HCT116 (cell line): ENCODE measurements around the gene HHIPL1. TPM values are rescaled to one million over a fixed set of nuclear protein-coding genes. Genes with fewer than 3 reads are reported as not detected.

ENCODE experiments used
- ATAC-seq: fragments of 200-7000 bp; cut with Tn5 transposase; 2 replicates; pipeline ENCODE4 v1.9.1; 2020; ENCODE audit warnings: mild to moderate bottlenecking, moderate library complexity
- BruUV-seq: library from RNA; stranded (reverse); fragments of 400-500 nt; replicated peaks from 2 replicates; lab custom pipeline; 2021; lab: Mats Ljungman, UMichigan
- CTCF ChIA-PET: fragments of 300-600 bp; sonication (Branson Sonifier 250); formaldehyde crosslinking; loops from one replicate; lab custom pipeline; 2021; ENCODE audit warnings: antibody characterized with exemption; lab: Charles Lee
- POLR2A ChIA-PET: fragments of 300-600, 350-600 bp; sonication (Branson Sonifier 250); formaldehyde crosslinking; loops from one replicate; lab custom pipeline; 2021; ENCODE audit warnings: antibody characterized with exemption; lab: Charles Lee
- RAD21 ChIA-PET, 2 experiments: fragments of 300-600 bp; sonication (Branson Sonifier 250); formaldehyde crosslinking; loops; one replicate each; lab custom pipeline; 2023; ENCODE audit warnings: low total read pairs in 2 of 2; ENCODE audit not compliant: uncharacterized antibody in 2 of 2, unreplicated experiment in 2 of 2, low non-redundant PET in 1 of 2; lab: Charles Lee
- DNase-seq: peaks from one replicate; pipeline ENCODE4 v3.0.0-alpha.2; 2010; ENCODE audit warnings: low read depth, low spot score
- H2AFZ ChIP-seq: fragments of 200-600 bp; shearing (Covaris generic), sonication (generic); 2 replicates; pipeline ENCODE4 v1.6.1; 2017; ENCODE audit warnings: low read depth, mixed run types, mixed read lengths, antibody characterized with exemption, low read length; ENCODE audit not compliant: poor library complexity, severe bottlenecking
- H3K27ac ChIP-seq: 2 replicates; pipeline ENCODE4 v1.5.1; 2012; ENCODE audit warnings: low read depth, low read length
- H3K27me3 ChIP-seq: fragments of 200-600 bp; sonication (generic); 2 replicates; pipeline ENCODE4 v1.6.1; 2016; ENCODE audit warnings: mixed run types, low read length, mixed read lengths; ENCODE audit not compliant: insufficient read depth
- H3K36me3 ChIP-seq, 2 experiments: fragments of 200-500 bp in 1 of 2; fragments of 200-600 bp in 1 of 2; sonication (Bioruptor generic) in 1 of 2; sonication (generic) in 1 of 2; 2 replicates each; pipeline versions ENCODE4 v1.5.1 to v1.6.1; 2014 to 2016; ENCODE audit warnings: low read length in 2 of 2, inconsistent platforms in 1 of 2, mixed read lengths in 1 of 2, mixed run types in 1 of 2; ENCODE audit not compliant: insufficient read depth in 2 of 2, control insufficient read depth in 1 of 2
- H3K4me1 ChIP-seq, 2 experiments: fragments of 200-600 bp in 1 of 2; sonication (generic) in 1 of 2; 2 replicates each; pipeline versions ENCODE4 v1.5.1 to v1.6.1; 2012 to 2017; ENCODE audit warnings: low read length in 2 of 2, inconsistent platforms in 1 of 2, mild to moderate bottlenecking in 1 of 2, mixed read lengths in 1 of 2, mixed run types in 1 of 2, moderate library complexity in 1 of 2; ENCODE audit not compliant: insufficient read depth in 2 of 2, control insufficient read depth in 1 of 2
- H3K4me2 ChIP-seq: fragments of 200-600 bp; sonication (generic); 2 replicates; pipeline ENCODE4 v1.6.1; 2017; ENCODE audit warnings: mixed run types, low read length, mixed read lengths
- H3K4me3 ChIP-seq, 2 experiments: fragments of 200-600 bp in 1 of 2; sonication (generic) in 1 of 2; replicated peaks in 1 of 2; 2 replicates each; pipeline ENCODE4 v1.5.1; 2011 to 2016; ENCODE audit warnings: low read length in 2 of 2, control low read depth in 1 of 2, low read depth in 1 of 2, mild to moderate bottlenecking in 1 of 2, mixed read lengths in 1 of 2, mixed run types in 1 of 2
- H3K79me2 ChIP-seq: fragments of 200-600 bp; sonication (generic); 2 replicates; pipeline ENCODE4 v1.6.1; 2017; ENCODE audit warnings: mild to moderate bottlenecking, mixed run types, low read length, moderate library complexity, mixed read lengths; ENCODE audit not compliant: insufficient read depth
- H3K9ac ChIP-seq: fragments of 200-600 bp; sonication (generic); 2 replicates; pipeline ENCODE4 v1.6.1; 2016; ENCODE audit warnings: low read length, mixed read lengths
- H3K9me2 ChIP-seq: fragments of 200-600 bp; sonication (generic), shearing (Covaris generic); 2 replicates; pipeline ENCODE4 v1.6.1; 2017; ENCODE audit warnings: mixed run types, mild to moderate bottlenecking, moderate library complexity; ENCODE audit not compliant: insufficient read depth
- H3K9me3 ChIP-seq, 2 experiments: fragments of 200-500 bp in 1 of 2; fragments of 200-600 bp in 1 of 2; sonication (Bioruptor generic) in 1 of 2; sonication (generic) in 1 of 2; 2 replicates each; pipeline ENCODE4 v1.6.1; 2014 to 2017; ENCODE audit warnings: low read length in 2 of 2, mixed read lengths in 2 of 2, inconsistent platforms in 1 of 2, low read depth in 1 of 2, mild to moderate bottlenecking in 1 of 2, mixed run types in 1 of 2, moderate library complexity in 1 of 2; ENCODE audit not compliant: control insufficient read depth in 1 of 2, insufficient read depth in 1 of 2
- H4K20me1 ChIP-seq: fragments of 200-600 bp; sonication (generic), shearing (Covaris generic); 2 replicates; pipeline ENCODE4 v1.6.1; 2017; ENCODE audit warnings: mixed run types, mild to moderate bottlenecking, moderate library complexity; ENCODE audit not compliant: insufficient read depth
- CBX3 ChIP-seq: IDR thresholded peaks from 2 replicates; pipeline ENCODE4 v1.6.1; 2012; ENCODE audit warnings: low read depth
- EGR1 ChIP-seq: IDR thresholded peaks from 2 replicates; pipeline ENCODE4 v1.6.1; 2012; ENCODE audit warnings: low read depth
- EZH2 ChIP-seq: fragments of 200-600 bp; sonication (generic); IDR thresholded peaks from 2 replicates; pipeline ENCODE4 v1.6.1; 2017; ENCODE audit warnings: antibody characterized with exemption, mixed run types
- EZH2phosphoT487 ChIP-seq: fragments of 200-600 bp; IDR thresholded peaks from 2 replicates; pipeline ENCODE4 v1.6.1; 2018; ENCODE audit warnings: antibody characterized with exemption, borderline replicate concordance
- FOSL1 ChIP-seq: IDR thresholded peaks from 2 replicates; pipeline ENCODE4 v1.6.1; 2012; ENCODE audit warnings: low read depth
- JUND ChIP-seq: IDR thresholded peaks from 2 replicates; pipeline ENCODE4 v1.6.1; 2012
- MAX ChIP-seq: IDR thresholded peaks from 2 replicates; pipeline ENCODE4 v1.6.1; 2012
- POLR2A ChIP-seq: IDR thresholded peaks from 2 replicates; pipeline ENCODE4 v1.7.0; 2011; ENCODE audit warnings: borderline replicate concordance; ENCODE audit not compliant: insufficient read depth, insufficient read length; ENCODE audit errors: extremely low read depth
- POLR2AphosphoS5 ChIP-seq: IDR thresholded peaks from 2 replicates; pipeline ENCODE4 v1.6.1; 2011; ENCODE audit warnings: mild to moderate bottlenecking, low read depth, low read length, moderate library complexity
- TCF7L2 ChIP-seq: IDR thresholded peaks from 2 replicates; pipeline ENCODE4 v1.7.0; 2011; ENCODE audit warnings: borderline replicate concordance, inconsistent platforms; ENCODE audit not compliant: insufficient read depth, insufficient read length; ENCODE audit errors: extremely low read depth
- ZBTB33 ChIP-seq: IDR thresholded peaks from 2 replicates; pipeline ENCODE4 v1.6.1; 2011; ENCODE audit warnings: mild to moderate bottlenecking, low read length, moderate library complexity; ENCODE audit not compliant: insufficient replicate concordance; ENCODE audit errors: extremely low read depth
- ZFX ChIP-seq: fragments of 450-650 bp; IDR thresholded peaks from 2 replicates; pipeline ENCODE4 v1.6.1; 2017
- ZNF274 ChIP-seq: fragments of 200-500 bp; sonication (Bioruptor generic); IDR thresholded peaks from 2 replicates; pipeline ENCODE4 v1.6.1; 2014; ENCODE audit warnings: mild to moderate bottlenecking, low read depth, low read length, inconsistent platforms
- intact Hi-C: fragments of 100-400 bp; cut with micrococcal nuclease; formaldehyde crosslinking; loops from 2 replicates; pipeline ENCODE4 v1.10.0; 2022
- total RNA-seq: library from RNA; stranded (reverse); gene quantifications from one replicate; pipeline ENCODE4 v1.2.1, GENCODE V29; 2021; ENCODE audit not compliant: unreplicated experiment
- TF ChIP-seq, protein P1 (sequence below): IDR thresholded peaks from 2 replicates; pipeline ENCODE4 v1.6.1; 2012
- TF ChIP-seq, protein P2 (sequence below), 3 experiments: fragments of 200-600 bp in 1 of 3; sonication (generic) in 1 of 3; IDR thresholded peaks in 2 of 3; conservative IDR thresholded peaks in 1 of 3; 2 replicates each; pipeline ENCODE4 v1.5.1; 2012 to 2017; ENCODE audit warnings: low read depth in 2 of 3, low read length in 2 of 3, antibody characterized with exemption in 1 of 3, borderline replicate concordance in 1 of 3, control low read depth in 1 of 3, mild to moderate bottlenecking in 1 of 3, mixed read lengths in 1 of 3, mixed run types in 1 of 3, moderate library complexity in 1 of 3; ENCODE audit not compliant: insufficient read depth in 1 of 3
- TF ChIP-seq, protein P3 (sequence below): IDR thresholded peaks from 2 replicates; pipeline ENCODE4 v1.6.1; 2012; ENCODE audit warnings: low read depth

Gene HHIPL1
- total RNA-seq, 1 experiment from 2014 or later = not detected

GRCh38 chr14:99625476-99625875 is 19.5 kb upstream of the HHIPL1 start:
- RAD21 ChIA-PET = no interaction called here
- TF ChIP-seq EGR1 (no peak), ZFX (no peak), TCF7L2 (no peak), MAX (no peak), ZBTB33 (no peak), ZNF274 (no peak), POLR2A (no peak), FOSL1 (no peak), CBX3 (no peak), JUND (no peak), EZH2 (no peak), POLR2AphosphoS5 (no peak), EZH2phosphoT487 (no peak)
- TF ChIP-seq, protein P1, sequence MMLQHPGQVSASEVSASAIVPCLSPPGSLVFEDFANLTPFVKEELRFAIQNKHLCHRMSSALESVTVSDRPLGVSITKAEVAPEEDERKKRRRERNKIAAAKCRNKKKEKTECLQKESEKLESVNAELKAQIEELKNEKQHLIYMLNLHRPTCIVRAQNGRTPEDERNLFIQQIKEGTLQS = no peak
- TF ChIP-seq, protein P2, sequence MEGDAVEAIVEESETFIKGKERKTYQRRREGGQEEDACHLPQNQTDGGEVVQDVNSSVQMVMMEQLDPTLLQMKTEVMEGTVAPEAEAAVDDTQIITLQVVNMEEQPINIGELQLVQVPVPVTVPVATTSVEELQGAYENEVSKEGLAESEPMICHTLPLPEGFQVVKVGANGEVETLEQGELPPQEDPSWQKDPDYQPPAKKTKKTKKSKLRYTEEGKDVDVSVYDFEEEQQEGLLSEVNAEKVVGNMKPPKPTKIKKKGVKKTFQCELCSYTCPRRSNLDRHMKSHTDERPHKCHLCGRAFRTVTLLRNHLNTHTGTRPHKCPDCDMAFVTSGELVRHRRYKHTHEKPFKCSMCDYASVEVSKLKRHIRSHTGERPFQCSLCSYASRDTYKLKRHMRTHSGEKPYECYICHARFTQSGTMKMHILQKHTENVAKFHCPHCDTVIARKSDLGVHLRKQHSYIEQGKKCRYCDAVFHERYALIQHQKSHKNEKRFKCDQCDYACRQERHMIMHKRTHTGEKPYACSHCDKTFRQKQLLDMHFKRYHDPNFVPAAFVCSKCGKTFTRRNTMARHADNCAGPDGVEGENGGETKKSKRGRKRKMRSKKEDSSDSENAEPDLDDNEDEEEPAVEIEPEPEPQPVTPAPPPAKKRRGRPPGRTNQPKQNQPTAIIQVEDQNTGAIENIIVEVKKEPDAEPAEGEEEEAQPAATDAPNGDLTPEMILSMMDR (IDR thresholded peaks at IDR 0.05 in 2 of 3, conservative IDR thresholded peaks at IDR 0.05 in 1 of 3; ENCODE audit: borderline replicate concordance in 1 of 3, insufficient read depth in 1 of 3, low read depth in 2 of 3, low read length in 2 of 3) = no peak
- TF ChIP-seq, protein P3, sequence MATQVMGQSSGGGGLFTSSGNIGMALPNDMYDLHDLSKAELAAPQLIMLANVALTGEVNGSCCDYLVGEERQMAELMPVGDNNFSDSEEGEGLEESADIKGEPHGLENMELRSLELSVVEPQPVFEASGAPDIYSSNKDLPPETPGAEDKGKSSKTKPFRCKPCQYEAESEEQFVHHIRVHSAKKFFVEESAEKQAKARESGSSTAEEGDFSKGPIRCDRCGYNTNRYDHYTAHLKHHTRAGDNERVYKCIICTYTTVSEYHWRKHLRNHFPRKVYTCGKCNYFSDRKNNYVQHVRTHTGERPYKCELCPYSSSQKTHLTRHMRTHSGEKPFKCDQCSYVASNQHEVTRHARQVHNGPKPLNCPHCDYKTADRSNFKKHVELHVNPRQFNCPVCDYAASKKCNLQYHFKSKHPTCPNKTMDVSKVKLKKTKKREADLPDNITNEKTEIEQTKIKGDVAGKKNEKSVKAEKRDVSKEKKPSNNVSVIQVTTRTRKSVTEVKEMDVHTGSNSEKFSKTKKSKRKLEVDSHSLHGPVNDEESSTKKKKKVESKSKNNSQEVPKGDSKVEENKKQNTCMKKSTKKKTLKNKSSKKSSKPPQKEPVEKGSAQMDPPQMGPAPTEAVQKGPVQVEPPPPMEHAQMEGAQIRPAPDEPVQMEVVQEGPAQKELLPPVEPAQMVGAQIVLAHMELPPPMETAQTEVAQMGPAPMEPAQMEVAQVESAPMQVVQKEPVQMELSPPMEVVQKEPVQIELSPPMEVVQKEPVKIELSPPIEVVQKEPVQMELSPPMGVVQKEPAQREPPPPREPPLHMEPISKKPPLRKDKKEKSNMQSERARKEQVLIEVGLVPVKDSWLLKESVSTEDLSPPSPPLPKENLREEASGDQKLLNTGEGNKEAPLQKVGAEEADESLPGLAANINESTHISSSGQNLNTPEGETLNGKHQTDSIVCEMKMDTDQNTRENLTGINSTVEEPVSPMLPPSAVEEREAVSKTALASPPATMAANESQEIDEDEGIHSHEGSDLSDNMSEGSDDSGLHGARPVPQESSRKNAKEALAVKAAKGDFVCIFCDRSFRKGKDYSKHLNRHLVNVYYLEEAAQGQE = no peak
- Histone ChIP-seq H3K4me1 (peaks cover 6 to 15% of the 10 kb centered on the region in 2 experiments; a peak in 3 of 4 replicates), H3K4me2 (no peak overlapping the region), H3K9ac (no peak overlapping the region), H3K9me2 (no peaks in the 10 kb centered on the region), H3K27me3 (no peaks in the 10 kb centered on the region), H2AFZ (no peak overlapping the region), H3K4me3 (no peak overlapping the region), H3K9me3 (no peaks in the 10 kb centered on the region), H3K27ac (no peak overlapping the region), H3K79me2 (no peaks in the 10 kb centered on the region), H3K36me3 (no peaks in the 10 kb centered on the region), H4K20me1 (no peaks in the 10 kb centered on the region)
- CTCF ChIA-PET = no interaction called here
- ATAC-seq (no peak), DNase-seq (no peak)
- POLR2A ChIA-PET = no interaction called here
- intact Hi-C loops = no loop called here
- BruUV-seq = no TSS peak
